Chondrocyte (in vitro differentiated cells): Measurements from ENCODE around the gene RBM38. TPM values are rescaled to one million over a fixed set of nuclear protein-coding genes. Genes with fewer than 3 reads are reported as not detected.

Experiments
- DNase-seq: peaks from one replicate; pipeline ENCODE4 v3.0.0; 2021; ENCODE audit warnings: mixed read lengths, low spot score
- H3K27ac Mint-ChIP-seq: one replicate; pipeline ENCODE4 v1.8.0; 2021; ENCODE audit warnings: mild to moderate bottlenecking, moderate library complexity, mixed read lengths; ENCODE audit not compliant: unreplicated experiment
- H3K27me3 Mint-ChIP-seq: 2 replicates; pipeline ENCODE4 v1.8.0; 2021; ENCODE audit warnings: low read depth, mixed read lengths
- H3K36me3 Mint-ChIP-seq: 2 replicates; pipeline ENCODE4 v1.8.0; 2021; ENCODE audit warnings: low read depth, mixed read lengths
- H3K4me1 Mint-ChIP-seq: 2 replicates; pipeline ENCODE4 v1.8.0; 2021; ENCODE audit warnings: low read depth, mild to moderate bottlenecking, mixed read lengths
- H3K4me3 Mint-ChIP-seq: one replicate; pipeline ENCODE4 v1.8.0; 2021; ENCODE audit warnings: mild to moderate bottlenecking, moderate library complexity, mixed read lengths; ENCODE audit not compliant: unreplicated experiment
- H3K9me3 Mint-ChIP-seq: 2 replicates; pipeline ENCODE4 v1.8.0; 2021; ENCODE audit warnings: low read depth, mixed read lengths
- total RNA-seq: library from RNA; stranded (reverse); gene quantifications from 3 replicates; pipeline ENCODE4 v1.2.1, GENCODE V29; 2021
- TF ChIP-seq, protein P1 (sequence below): fragments of 200-600 bp; sonication (generic); IDR thresholded peaks from 2 replicates; pipeline ENCODE4 v1.5.0; 2021; ENCODE audit warnings: antibody characterized with exemption, mild to moderate bottlenecking, moderate library complexity

Gene RBM38
- total RNA-seq, 1 donor from 2014 or later, result 11.2 TPM

DNA sequence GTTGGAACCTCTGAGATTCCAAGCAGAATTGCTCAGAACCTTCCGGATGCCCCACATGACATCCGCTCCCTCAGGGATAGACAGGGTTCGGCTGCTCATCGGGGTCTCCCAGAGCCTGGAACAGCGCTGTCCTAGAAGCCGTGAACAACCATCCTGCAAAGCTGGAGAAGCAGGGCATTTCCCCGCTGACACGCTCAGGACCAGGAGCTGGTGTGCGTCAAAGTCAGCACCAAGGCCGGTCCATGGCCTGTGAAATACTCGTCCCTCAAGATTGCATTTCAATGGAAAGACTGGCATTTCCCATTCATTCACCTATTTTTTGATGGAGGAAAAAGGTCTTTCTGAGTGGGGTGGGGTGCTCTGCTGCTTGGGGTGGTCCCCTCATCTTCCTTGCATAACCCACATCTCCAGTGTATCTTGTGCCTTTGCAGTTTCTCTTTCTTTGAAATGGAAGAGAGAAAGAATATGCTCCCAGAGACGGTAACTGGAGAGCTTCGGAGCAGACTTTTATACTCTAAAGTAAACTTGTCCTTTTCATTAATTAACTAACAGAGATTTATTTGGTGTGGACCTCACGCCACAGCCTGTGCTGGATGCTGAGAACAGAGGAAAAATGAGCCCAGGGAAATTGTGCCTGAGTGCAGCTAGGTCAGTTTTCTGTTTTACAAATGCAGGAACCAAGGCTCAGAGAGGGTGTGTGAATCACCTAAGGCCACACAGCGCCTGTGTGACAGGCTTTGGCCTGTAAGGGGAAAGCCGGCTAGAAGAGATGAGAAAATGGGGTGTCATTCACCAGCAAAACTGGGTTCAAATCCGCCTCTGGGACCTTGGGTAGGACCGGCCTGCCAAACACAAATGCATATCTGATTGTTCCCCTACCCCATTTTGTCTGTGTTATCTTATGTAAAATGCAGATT, 52.4 kb downstream of the RBM38 start:
- TF ChIP-seq, protein P1, sequence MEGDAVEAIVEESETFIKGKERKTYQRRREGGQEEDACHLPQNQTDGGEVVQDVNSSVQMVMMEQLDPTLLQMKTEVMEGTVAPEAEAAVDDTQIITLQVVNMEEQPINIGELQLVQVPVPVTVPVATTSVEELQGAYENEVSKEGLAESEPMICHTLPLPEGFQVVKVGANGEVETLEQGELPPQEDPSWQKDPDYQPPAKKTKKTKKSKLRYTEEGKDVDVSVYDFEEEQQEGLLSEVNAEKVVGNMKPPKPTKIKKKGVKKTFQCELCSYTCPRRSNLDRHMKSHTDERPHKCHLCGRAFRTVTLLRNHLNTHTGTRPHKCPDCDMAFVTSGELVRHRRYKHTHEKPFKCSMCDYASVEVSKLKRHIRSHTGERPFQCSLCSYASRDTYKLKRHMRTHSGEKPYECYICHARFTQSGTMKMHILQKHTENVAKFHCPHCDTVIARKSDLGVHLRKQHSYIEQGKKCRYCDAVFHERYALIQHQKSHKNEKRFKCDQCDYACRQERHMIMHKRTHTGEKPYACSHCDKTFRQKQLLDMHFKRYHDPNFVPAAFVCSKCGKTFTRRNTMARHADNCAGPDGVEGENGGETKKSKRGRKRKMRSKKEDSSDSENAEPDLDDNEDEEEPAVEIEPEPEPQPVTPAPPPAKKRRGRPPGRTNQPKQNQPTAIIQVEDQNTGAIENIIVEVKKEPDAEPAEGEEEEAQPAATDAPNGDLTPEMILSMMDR, result no peak
- no peak overlapping the region for H3K4me3 Mint-ChIP-seq
- peaks cover 30% of the 10 kb centered on the region for H3K4me1 Mint-ChIP-seq
- peaks cover 6% of the 10 kb centered on the region for H3K9me3 Mint-ChIP-seq
- H3K27ac Mint-ChIP-seq, result no peak overlapping the region
- DNase-seq, result no peak
- H3K27me3 Mint-ChIP-seq, result peaks cover 17% of the 10 kb centered on the region
- H3K36me3 Mint-ChIP-seq, result no peaks in the 10 kb centered on the region

DNA sequence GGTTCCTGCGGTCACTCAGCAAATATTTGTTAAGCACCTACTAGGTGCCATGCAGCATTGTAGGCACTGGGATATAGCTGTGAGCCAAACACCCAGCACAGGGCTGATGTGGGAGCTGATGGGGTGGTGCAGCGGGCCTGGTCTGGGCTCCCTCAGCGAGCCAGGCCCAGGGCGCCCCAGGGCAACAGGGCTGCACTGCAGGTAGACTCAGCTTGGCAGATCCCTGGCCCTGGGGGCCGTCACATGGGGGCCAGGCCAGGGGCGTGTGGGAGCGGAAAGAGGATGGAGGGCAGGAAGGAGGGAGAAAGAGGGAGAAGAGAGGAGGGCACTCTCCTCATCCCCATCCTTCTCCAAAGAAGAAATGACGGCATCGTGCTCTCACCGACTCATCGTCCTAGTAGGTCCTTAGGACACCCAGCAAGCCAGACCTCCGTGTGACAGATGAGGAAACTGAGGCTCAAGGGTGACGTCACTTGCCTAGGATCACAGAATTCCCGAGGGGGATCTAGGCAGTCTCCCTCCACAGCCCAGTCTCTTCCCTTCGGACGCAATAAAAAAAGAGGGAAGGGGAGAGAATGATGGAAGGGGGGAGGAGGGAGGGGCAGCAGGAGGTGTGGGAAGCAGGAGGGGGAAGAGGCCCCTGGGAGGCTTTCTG, 53.3 kb downstream of the RBM38 start:
- no peaks in the 10 kb centered on the region for H3K36me3 Mint-ChIP-seq
- peaks cover 22% of the 10 kb centered on the region for H3K27me3 Mint-ChIP-seq
- no peak overlapping the region for H3K4me3 Mint-ChIP-seq
- H3K9me3 Mint-ChIP-seq, result peaks cover 6% of the 10 kb centered on the region
- no peak overlapping the region for H3K27ac Mint-ChIP-seq
- TF ChIP-seq, protein P1, result no peak
- DNase-seq, result no peak
- H3K4me1 Mint-ChIP-seq, result peaks cover 27% of the 10 kb centered on the region

DNA sequence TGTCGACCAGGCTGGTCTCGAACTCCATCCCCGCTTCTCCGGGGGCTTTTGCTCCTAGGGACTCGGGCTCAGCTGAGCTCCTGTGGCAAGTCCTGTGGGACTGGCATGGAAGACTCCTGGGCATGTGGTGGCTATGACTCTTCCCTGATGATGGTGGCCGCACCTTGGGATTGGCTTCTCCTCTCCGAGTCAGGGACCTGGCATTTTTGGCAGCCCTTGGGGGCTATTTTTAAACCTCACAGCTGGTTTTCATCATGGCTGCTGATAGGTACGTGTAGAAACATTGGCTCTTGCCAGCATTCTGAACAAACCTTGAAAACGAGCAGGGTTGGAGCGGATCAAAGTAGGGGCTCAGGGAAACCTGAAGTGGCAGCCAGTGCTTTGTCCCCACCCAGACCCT, 54.1 kb downstream of the RBM38 start:
- Mint-ChIP-seq H3K27ac (peak overlapping the region; percentile 59), H3K9me3 (peaks cover 6% of the 10 kb centered on the region), H3K36me3 (no peaks in the 10 kb centered on the region), H3K4me1 (peaks cover 20% of the 10 kb centered on the region), H3K4me3 (no peak overlapping the region), H3K27me3 (peaks cover 27% of the 10 kb centered on the region)
- TF ChIP-seq, protein P1, result no peak
- DNase-seq, result no peak

DNA sequence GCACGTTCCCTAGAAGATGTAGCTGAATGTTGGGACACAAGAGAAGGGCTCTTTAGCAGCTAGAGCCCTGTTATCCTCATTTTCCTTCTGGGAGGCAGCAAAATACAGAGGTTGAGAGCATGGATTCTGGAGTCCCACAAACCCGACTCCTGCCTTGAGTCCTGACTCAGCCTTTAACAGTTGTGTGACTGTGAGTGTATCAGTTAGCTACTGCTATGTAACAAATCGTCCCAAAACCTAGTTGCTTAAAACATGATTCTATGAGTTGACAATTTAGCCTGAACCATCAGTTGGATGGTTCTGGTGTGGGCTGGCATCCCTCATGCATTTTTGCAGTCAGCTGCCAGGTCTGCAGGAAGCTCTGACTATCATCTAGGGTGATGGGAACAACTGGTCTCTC, 54.6 kb downstream of the RBM38 start:
- H3K9me3 Mint-ChIP-seq, result peaks cover 6% of the 10 kb centered on the region
- H3K27ac Mint-ChIP-seq, result no peak overlapping the region
- no peak overlapping the region for H3K4me3 Mint-ChIP-seq
- H3K36me3 Mint-ChIP-seq, result no peaks in the 10 kb centered on the region
- H3K27me3 Mint-ChIP-seq, result peaks cover 31% of the 10 kb centered on the region
- no peak for DNase-seq
- TF ChIP-seq, protein P1, result no peak
- H3K4me1 Mint-ChIP-seq, result peaks cover 15% of the 10 kb centered on the region

DNA sequence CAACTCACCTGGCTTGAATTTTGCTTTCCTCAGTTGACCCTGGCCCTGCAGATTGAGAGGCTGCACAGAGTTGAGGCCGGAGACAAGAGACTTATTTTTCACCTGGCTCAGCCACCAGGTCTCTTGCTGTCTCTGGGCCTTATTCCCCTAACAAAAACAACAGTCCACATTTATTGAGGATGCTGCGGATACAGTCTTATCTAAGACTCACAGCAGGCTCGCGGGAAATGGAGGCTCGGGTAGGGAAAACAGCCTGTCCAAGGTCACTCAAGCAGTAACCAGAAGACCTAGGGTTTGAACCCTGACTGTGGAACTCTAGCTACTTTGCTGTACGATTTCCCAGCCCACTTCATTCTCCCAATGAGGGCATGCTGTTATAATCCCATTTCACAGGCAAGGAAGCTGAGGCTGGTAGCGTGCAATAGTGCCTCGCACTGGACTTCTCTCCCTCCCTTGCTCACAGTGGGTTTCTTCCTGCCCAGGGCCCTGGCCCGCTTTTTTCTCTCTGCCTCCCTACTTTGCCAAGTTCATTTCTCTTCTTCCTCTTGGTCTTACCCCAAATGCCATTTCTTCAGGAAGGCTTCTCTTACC, 57.7 kb downstream of the RBM38 start:
- no peak for DNase-seq

More for the DNA sequence above, 57.7 kb downstream of the RBM38 start:
- TF ChIP-seq, protein P1, result no peak
- no peaks in the 10 kb centered on the region for H3K36me3 Mint-ChIP-seq
- H3K4me3 Mint-ChIP-seq, result no peak overlapping the region
- peaks cover 7% of the 10 kb centered on the region for H3K4me1 Mint-ChIP-seq
- peaks cover 42% of the 10 kb centered on the region for H3K27me3 Mint-ChIP-seq
- peaks cover 6% of the 10 kb centered on the region for H3K9me3 Mint-ChIP-seq
- H3K27ac Mint-ChIP-seq, result no peak overlapping the region
